NCI-H2171 (cell line): ENCODE measurements around the gene TMEM242.
"Not testable (repeated sequence)": the region's sequence is repeated elsewhere in the genome, so short reads cannot be mapped to it uniquely, and the experiment has no call there.

ENCODE experiments used
- DNase-seq: peaks from one replicate; lab custom pipeline; 2025; lab: John Stamatoyannopoulos, UW

The TMEM242 gene

DNA sequence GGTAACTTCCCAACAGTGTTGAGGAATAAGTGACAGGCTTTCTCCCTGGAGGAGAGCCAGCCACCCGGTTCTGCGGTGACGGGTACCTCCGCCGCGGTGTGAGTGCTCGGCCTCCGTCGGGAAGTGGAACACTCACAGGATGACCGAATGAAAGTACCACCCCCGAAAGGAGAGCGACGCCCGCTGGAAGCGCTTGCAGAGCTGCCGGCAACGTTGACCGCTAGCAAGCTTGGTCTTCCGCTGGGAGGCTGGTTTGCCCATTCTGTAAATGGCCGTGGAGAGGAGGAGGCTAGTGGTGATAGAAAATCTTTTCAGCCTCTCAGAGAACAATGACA is 614 bp upstream of the TMEM242 start:
- DNase-seq: no peak

GRCh38 chr6:157322792-157323254 is 496 bp downstream of the TMEM242 start:
- no peak for DNase-seq

DNA sequence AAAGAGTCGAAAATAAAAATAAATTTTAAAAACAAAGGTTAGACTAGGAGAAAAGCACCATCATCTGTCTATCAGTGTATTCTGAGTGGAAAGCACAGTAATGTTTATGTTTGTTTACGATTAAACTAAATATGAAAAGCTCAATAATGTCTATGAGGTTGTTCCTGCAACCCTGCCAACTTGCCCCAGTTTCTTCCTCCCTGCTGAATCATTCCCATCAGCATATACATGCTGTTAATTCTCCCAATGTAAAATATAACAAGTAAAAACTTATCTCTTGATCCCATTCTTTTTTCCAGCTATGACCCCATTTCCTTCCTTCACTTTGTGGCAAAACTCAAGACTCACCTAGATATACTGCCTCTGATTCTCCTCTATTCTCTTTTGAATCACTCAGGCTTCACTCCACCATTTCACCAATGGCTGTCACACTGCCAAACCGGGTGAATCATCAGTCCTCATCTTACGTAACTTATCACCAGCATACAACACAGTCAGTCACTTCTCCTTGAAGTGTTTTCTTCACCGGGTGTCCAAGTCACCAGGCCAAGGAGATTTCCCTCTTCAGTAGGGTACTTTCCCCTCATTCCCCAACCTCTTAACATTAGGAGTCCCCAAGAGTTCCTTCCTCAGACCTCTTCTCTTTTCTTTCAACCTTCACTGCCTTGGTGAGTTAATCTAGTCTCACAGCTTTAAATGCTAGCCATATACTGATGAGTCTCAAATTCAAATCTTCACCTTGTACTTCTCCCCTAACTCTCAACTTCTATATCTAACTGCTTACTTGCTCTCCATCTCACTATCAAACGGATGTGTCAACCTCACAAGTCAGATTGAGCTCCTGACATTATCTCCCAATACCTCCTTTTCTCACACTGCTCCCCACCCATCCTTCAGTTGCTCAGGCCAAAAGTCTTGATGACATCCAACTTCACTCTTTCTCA is 6.2 kb downstream of the TMEM242 start:
- no peak for DNase-seq

DNA sequence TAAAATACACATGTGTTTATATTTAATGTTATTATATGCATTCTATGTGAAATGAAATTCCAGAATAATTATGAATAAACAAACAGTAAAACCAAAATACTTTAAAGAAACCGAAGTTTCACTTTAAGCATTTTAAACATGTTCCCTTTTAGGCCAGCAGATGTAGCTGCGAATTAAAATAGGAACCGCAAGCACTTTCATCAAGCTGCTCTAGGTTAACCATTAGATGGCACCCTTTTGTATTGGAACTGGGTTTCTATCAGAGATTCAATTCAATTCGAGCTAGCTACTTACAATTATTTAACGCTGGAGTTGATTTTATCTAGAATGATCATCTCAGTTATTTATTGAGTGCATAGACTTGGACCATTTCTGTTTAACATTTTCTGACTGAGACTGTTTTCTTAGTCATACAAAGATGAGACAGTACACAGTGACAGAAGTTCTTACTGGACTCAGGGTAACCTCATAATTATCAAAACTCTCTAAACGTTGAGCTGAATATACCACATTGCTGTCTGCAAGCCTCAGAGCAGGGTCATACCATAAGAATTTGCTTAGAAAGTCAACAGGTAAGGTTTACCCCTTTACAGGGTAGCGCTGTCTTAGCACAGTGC is 8.5 kb downstream of the TMEM242 start:
- DNase-seq: no peak

- no peak for DNase-seq
Measured at GRCh38 chr6:157313531-157314467, 9.5 kb downstream of the TMEM242 start.

GRCh38 chr6:157312757-157313156 is 10.6 kb downstream of the TMEM242 start:
- DNase-seq: no peak

GRCh38 chr6:157310693-157311092 is 12.6 kb downstream of the TMEM242 start:
- not testable (repeated sequence) for DNase-seq

GRCh38 chr6:157307661-157308060 is 15.7 kb downstream of the TMEM242 start:
- no peak for DNase-seq

DNA sequence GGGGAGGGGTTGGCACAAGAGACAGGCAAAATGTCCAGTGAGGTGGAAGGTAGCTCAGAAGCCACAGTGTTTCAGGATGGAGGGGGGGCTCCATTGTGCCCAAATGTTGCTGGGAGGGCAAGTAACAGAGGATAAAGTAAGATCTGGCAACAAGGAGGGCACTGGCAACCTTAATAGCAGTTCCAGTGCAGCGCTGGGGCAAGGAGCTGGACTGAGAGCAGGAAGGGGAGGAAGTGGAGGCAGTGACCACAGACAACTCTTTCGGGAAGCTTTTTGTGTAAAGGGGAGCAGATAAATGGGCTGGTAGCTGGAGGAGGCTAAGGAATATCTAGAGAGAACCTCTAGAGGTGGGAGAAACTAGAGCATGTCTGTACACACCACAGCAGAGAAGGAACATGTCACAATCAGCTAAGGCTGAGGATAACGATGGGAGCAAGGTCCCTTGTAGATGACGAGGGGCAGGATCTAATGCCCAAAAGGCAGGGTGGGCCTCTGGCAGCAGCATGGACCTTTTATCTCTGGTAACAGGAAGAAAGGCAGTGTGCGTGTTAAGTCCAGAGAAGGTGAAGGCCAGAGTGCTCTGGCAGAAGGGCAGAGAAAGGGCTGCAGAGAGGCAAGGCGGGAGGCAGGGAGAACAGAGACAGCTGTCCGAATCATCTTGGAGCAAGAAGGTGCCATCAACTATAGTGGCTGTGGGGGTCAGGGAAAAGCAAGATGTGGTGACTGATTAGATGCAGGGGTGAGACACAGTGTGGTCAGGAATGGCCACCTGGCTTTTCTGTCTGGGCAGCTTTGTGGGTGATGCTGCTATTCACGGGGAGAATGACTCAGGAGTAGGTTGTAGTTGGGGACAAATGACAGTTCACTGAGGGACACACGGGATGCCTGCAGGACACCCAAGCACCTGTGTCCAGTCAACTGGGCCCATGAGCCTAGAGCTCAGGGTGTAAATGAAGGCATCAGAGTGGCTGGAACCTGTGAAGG is 17.4 kb downstream of the TMEM242 start:
- DNase-seq: no peak

DNA sequence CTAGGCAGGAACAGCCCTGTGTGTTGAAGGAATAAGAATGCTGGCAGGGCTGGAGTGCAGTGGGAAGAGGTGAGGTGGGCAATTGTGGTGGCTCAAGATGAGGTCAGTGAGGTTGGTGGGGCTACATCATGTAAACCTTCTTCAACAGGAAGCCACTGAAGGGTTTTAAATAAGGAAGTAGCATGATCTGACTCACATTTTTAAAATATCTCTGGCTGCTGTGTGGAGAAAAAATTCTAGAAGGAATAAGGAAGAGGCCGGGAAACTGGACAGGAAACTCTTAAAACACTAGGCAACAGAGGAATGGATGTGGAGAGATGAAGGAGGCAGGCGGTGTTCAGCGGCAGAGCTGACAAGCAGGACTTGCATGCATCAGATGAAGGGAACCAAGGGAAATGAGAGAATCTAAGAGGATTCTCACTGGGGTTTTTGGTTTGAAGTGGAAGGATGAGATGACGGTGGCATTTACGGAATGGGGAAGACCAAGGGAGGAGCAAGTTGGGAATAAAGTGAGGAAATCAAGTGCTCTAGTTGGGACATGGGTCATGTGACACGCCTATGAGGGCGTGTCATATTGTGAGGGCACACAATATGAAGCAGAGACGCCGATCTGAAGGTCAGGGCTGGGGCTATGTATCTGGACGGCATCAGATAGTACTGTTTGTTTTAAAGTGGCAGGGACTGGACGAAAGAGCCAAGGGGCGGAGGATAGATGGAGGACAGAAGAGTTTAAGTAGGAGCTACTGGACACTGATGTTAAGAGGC is 18.2 kb downstream of the TMEM242 start:
- no peak for DNase-seq

GRCh38 chr6:157302736-157303135 is 20.6 kb downstream of the TMEM242 start:
- no peak for DNase-seq

GRCh38 chr6:157300436-157300835 is 22.9 kb downstream of the TMEM242 start:
- no peak for DNase-seq

GRCh38 chr6:157300006-157300405 is 23.3 kb downstream of the TMEM242 start:
- no peak for DNase-seq

DNA sequence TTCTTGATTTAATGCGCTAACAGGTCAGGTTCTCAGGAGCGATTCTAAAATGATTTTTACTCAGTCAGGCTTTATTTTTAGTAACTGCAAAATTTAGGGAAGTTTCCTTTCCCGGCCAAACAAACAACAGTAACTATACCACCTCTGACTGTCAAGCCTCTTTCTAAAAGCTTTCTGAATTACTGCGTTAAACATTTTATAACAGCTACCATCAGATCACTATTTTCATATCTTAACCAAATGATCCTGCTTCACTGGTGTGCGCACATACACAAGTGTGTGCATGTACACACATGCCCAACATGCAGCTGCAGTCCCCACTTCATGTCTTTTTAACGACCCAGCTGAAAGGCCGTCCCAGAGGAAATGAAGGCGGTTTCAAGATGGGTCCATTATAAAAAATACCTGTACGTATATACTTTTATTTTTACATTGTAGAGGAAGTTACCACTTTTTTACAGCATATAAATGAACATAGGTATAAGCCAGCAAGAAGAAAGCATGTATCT is 25.0 kb downstream of the TMEM242 start:
- DNase-seq: no peak

GRCh38 chr6:157294654-157295053 is 28.7 kb downstream of the TMEM242 start:
- DNase-seq: no peak

- DNase-seq: no peak
Measured at GRCh38 chr6:157293780-157294179, 29.5 kb downstream of the TMEM242 start.

DNA sequence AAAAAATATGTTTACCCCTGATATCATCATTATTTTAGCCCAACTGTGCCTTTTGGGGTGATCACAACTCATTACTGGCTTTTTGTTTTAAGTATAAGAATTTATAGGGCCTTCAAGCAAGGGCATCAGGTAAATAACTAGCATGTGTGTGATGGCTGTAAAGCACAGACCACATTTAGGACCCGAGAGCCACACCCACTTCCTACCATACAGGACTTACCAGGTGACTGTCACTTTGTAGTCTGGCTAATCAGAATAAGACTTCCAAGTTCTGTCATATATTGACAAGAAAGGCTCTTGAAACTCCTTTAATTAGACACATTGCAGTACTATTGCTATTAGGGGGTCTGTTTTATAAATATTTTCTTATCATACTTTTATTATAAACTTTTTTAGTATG is 31.1 kb downstream of the TMEM242 start:
- DNase-seq: no peak

GRCh38 chr6:157291356-157291755 is 32.0 kb downstream of the TMEM242 start:
- DNase-seq: no peak

DNA sequence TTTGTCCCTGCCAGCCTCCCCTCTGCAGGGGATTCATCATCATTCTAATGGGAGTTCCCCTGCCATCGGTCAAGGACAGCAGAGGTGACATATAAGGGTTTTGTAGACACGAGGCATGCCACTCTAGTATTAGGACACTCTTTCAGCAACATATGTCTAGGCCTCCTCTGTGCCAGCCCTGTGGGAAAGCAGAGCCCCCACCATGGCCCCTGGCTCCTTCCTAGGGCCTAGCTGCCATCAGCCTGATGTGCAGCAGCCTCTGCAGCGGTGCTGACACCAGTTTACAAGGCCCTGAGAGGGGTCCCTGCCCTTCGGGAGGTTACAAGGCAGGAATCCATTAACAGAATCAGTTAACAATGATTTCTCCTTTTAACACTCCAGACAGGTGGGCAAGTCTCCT is 32.5 kb downstream of the TMEM242 start:
- no peak for DNase-seq

DNA sequence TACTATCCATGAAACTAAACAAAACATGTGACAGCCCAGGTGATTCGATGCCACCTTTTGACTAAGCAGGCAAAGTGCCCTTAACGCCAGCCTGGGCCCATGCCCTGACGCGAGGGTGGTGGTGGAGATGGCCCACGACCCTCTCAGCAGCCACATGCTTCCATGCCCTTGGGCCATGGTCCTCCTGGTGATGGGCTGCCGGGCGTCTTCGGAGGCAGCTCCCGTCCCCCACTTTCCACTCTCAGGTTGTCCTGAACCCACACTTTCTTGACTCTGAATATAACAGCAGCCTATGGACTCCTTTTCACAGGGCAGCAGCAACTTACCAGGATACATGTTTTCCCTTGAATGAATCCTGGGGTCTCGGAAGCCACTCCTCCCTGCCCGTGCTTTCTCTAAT is 33.6 kb downstream of the TMEM242 start:
- no peak for DNase-seq
